Body of pancreas (tissue), 4 donors: Measurements from ENCODE around the gene MTMR2.

ENCODE experiments used
- CTCF ChIP-seq, 7 experiments: fragments of 450-650 bp in 4 of 7; fragments of 200-600 bp in 3 of 7; sonication (generic) in 3 of 7; IDR thresholded peaks; one replicate each; pipeline ENCODE4 v1.5.1; 2016 to 2019; ENCODE audit warnings: antibody characterized with exemption in 7 of 7
- POLR2A ChIP-seq, 3 donors: fragments of 450-650 bp; IDR thresholded peaks; one replicate each; pipeline ENCODE4 v1.6.1; 2016; ENCODE audit warnings: antibody characterized with exemption in 3 of 3, mild to moderate bottlenecking in 2 of 3

GRCh38 chr11:95821640-95822039 lies 102.3 kb downstream of the MTMR2 start:
- TF ChIP-seq CTCF (IDR thresholded peaks at IDR 0.05) = no peak
- TF ChIP-seq POLR2A (IDR thresholded peaks at IDR 0.05) = no peak
